Measurements from ENCODE around the gene KRTAP20-4. TPM values are rescaled to one million over a fixed set of nuclear protein-coding genes. Genes with fewer than 3 reads are reported as not detected.
A peak's percentile ranks its signal among the peaks of the same experiment; 100 is the strongest.

KRTAP20-4 gene
- total and polyA plus RNA-seq, 2 of the 4 experiments (the other 2 are of a cell fraction), result not detected

DNA sequence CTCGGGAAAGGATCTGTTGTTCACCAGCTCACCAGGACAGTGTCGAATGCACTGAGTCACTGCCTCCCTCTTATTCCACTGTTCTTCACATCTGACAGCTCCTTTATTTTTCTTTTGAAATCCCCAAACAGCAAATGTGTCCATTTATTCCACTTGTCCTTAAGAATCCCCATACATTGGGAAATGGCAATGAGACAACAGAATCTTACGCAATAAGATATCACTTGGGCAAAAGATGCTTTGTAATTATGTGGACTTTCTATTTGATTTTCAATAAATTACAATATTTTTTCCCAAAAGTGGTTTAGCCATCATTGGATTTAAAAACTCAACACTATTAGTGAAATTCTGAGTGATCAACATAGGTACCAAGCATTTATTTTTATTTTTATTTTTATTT, 18.3 kb downstream of the KRTAP20-4 start:
- Histone ChIP-seq H3K18ac (ENCODE audit: low read depth, low read length) (no peak overlapping the region), H3K36me3 (ENCODE audit: control insufficient read depth, insufficient read depth, low read length) (no peaks in the 10 kb centered on the region), H2AK9ac (replicated peaks; ENCODE audit: low read depth, low read length, poor library complexity) (no peak overlapping the region), H3K14ac (replicated peaks; ENCODE audit: low read depth, low read length) (no peak overlapping the region), H3K27me3 (ENCODE audit: control insufficient read depth, insufficient read depth, low read length) (no peaks in the 10 kb centered on the region), H2BK15ac (ENCODE audit: low read depth, low read length) (no peak overlapping the region), H3K23ac (ENCODE audit: low read depth, low read length) (no peak overlapping the region), H3K9me3 (ENCODE audit: control insufficient read depth, insufficient read depth, low read length) (peaks cover 9% of the 10 kb centered on the region), H3K4me1 (ENCODE audit: control insufficient read depth, insufficient read depth, low read length) (no peaks in the 10 kb centered on the region), H3K4ac (ENCODE audit: low read depth, low read length) (no peak overlapping the region), H3K4me2 (ENCODE audit: low read depth, low read length) (no peak overlapping the region), H4K91ac (ENCODE audit: insufficient read depth, low read depth, low read length) (no peak overlapping the region), H2BK5ac (ENCODE audit: low read depth, low read length, poor library complexity, severe bottlenecking) (no peak overlapping the region), H2AFZ (replicated peaks; ENCODE audit: low read length, poor library complexity) (no peak overlapping the region), H3K27ac (ENCODE audit: insufficient read depth, low read length) (no peak overlapping the region), H3K9ac (ENCODE audit: low read depth, low read length) (no peak overlapping the region), H3K9me1 (ENCODE audit: insufficient read depth, low read length) (no peaks in the 10 kb centered on the region), H2AK5ac (ENCODE audit: low read depth, low read length) (no peak overlapping the region), H3K4me3 (ENCODE audit: insufficient read depth, low read depth, low read length) (no peak overlapping the region), H2BK120ac (ENCODE audit: low read depth, low read length) (no peak overlapping the region), H3K79me1 (ENCODE audit: low read depth in 1 of 2, low read length in 2 of 2) (no peaks in the 10 kb centered on the region), H4K20me1 (ENCODE audit: insufficient read depth, low read length) (no peaks in the 10 kb centered on the region), H4K5ac (ENCODE audit: low read depth, low read length) (no peak overlapping the region), H3K56ac (ENCODE audit: extremely low read depth, insufficient read depth, low read length) (no peak overlapping the region), H4K8ac (ENCODE audit: low read depth in 2 of 2, low read length in 2 of 2) (no peak overlapping the region), H2BK20ac (ENCODE audit: low read depth, low read length) (no peak overlapping the region)
- BruUV-seq (replicated peaks), result no TSS peak
- in situ Hi-C loops (cut with MboI; ENCODE audit: low sequenced_read_pairs), result no loop called here
- intact Hi-C loops (cut with micrococcal nuclease), result no loop called here
- ATAC-seq (ENCODE audit: low read depth) (no peak), DNase-seq (no peak)
- TF ChIP-seq RAD21 (IDR thresholded peaks at IDR 0.05; ENCODE audit: low read length) (no peak), CEBPB (IDR thresholded peaks at IDR 0.05; ENCODE audit: low read depth, low read length) (peak; percentile 71)
- ChIA-PET CTCF (no interaction called here), POLR2A (ENCODE audit: unreplicated experiment) (no interaction called here)
- no CpG with 5 or more reads among the region's 3 CpGs for WGBS, 2 experiments (ENCODE audit: extremely low coverage in 2 of 2, insufficient read length in 1 of 2)
- dilution Hi-C loops (cut with HindIII; ENCODE audit: low sequenced_read_pairs, unreplicated experiment), result no loop called here
